ENCODE data around the gene KLHL18. TPM values are rescaled to one million over a fixed set of nuclear protein-coding genes. Genes with fewer than 3 reads are reported as not detected.
"Not testable (repeated sequence)": the region's sequence is repeated elsewhere in the genome, so short reads cannot be mapped to it uniquely, and the experiment has no call there.

Gene KLHL18
- total RNA-seq, 5 donors from 2014 or later (not counting 1 experiment from before 2014, with no cell fraction given), result 20.2 to 41.3 (median 25.7) TPM

- Histone ChIP-seq H3K4me3 (ENCODE audit: control insufficient read depth in 1 of 2, extremely low read depth in 1 of 2, low read length in 1 of 2) (peak overlapping the region; percentile 75 to 81), H3K9me3 (no peaks in the 10 kb centered on the region), H3K27ac (ENCODE audit: low read length) (peak overlapping the region; percentile 98), H3K36me3 (ENCODE audit: control insufficient read depth in 2 of 2, extremely low read depth in 1 of 2, insufficient read depth in 1 of 2, low read length in 1 of 2) (peaks cover 0 to 21% of the 10 kb centered on the region in 2 donors), H3K4me1 (ENCODE audit: control insufficient read depth in 1 of 2, extremely low read depth in 1 of 2, insufficient read depth in 2 of 2, low read length in 2 of 2) (peaks cover 9 to 38% of the 10 kb centered on the region in 2 experiments), H3K27me3 (replicated peaks in 1 of 2; ENCODE audit: control insufficient read depth in 2 of 2, extremely low read depth in 1 of 2, insufficient read depth in 2 of 2, low read length in 1 of 2) (no peaks in the 10 kb centered on the region)
- Mint-ChIP-seq H3K27me3 (no peaks in the 10 kb centered on the region), H3K27ac (peak overlapping the region; percentile 100), H3K9me3 (no peaks in the 10 kb centered on the region), H3K4me1 (peaks cover 44 to 58% (median 46%) of the 10 kb centered on the region in 3 donors), H3K4me3 (peak overlapping the region; percentile 95 to 99 (median 98)), H3K36me3 (peaks cover 12% of the 10 kb centered on the region)
- ChIA-PET POLR2A (interaction anchor here in 1 of 2 donors (0.7 kb wide), 1 partner anchor 31 kb away, joined by 9 read pairs; no protein-coding TSS in a partner anchor), CTCF (no interaction called here)
- peak in 4 of 35 experiments; percentile 1 to 25 (median 6) for DNase-seq
- no peak for ATAC-seq (replicated peaks in 1 of 4)
- WGBS (ENCODE audit: insufficient coverage), result 26% methylated on average over 5 of the region's 12 CpGs
Observed at GRCh38 chr3:47283591-47284364, 1.0 kb downstream of the KLHL18 start.

DNA sequence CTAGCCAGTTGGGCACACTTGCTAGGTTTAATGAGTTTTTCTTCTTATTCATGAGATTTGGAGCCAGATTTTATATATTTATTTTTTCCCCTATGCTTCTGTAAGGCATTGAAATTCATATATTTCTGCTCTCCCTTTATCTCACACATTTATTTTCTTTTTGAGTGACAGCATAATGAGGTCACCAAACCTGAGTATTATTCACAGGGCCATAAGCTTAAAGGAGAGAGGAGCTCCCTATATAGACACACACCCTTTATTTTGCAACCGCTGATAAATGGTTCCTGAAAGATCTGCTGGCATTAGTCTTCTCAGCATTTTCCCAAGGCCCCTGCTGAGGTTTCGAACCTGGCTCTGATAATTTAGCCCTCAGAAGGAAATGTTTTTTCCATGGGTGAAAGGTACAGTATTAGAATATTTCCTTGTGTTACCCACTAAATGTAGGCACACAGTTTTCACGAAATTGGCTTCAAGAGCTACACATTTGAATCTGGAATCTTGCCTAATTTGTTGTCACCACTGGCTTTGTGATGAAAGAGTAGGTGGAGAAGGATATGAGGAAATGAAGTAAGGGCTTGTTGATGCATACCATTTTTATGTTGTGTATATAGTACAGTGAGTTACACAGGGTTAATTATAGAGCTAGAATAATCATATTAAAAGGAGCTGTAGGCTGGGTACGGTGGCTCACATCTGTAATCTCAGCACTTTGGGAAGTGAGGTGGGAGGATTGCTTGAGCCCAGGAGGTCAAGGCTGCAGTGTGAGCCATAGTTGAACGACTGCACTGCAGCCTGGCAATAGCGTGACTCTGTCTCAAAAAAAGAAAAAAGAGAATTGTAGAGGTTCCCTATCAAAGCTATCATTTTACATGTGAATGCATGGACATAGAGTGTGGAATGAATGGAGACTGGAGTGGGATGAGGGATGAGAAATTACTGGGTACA, 6.5 kb downstream of the KLHL18 start:
- Mint-ChIP-seq H3K4me3 (no peak overlapping the region), H3K36me3 (peaks cover 39% of the 10 kb centered on the region), H3K27me3 (no peaks in the 10 kb centered on the region), H3K9me3 (no peaks in the 10 kb centered on the region), H3K27ac (no peak overlapping the region), H3K4me1 (peaks cover 40 to 48% (median 41%) of the 10 kb centered on the region in 3 donors)
- ChIA-PET CTCF (interaction anchor here in 1 of 2 donors (0.5 kb wide), 1 partner anchor 183 kb away, joined by 9 read pairs; no protein-coding TSS in a partner anchor), POLR2A (no interaction called here)
- H3K27me3 ChIP-seq (replicated peaks in 1 of 2; ENCODE audit: control insufficient read depth in 2 of 2, extremely low read depth in 1 of 2, insufficient read depth in 2 of 2, low read length in 1 of 2), result no peaks in the 10 kb centered on the region
- no peaks in the 10 kb centered on the region for H3K9me3 ChIP-seq
- H3K36me3 ChIP-seq (ENCODE audit: control insufficient read depth in 2 of 2, extremely low read depth in 1 of 2, insufficient read depth in 1 of 2, low read length in 1 of 2), result peaks cover 0 to 47% of the 10 kb centered on the region in 2 donors
- no peak overlapping the region for H3K4me3 ChIP-seq (ENCODE audit: control insufficient read depth in 1 of 2, extremely low read depth in 1 of 2, low read length in 1 of 2)
- no peak for ATAC-seq (replicated peaks in 1 of 4)
- no peak overlapping the region for H3K27ac ChIP-seq (ENCODE audit: low read length)
- 100% methylated on average over 2 of the region's 6 CpGs for WGBS (ENCODE audit: insufficient coverage)
- peaks cover under 1 to 15% of the 10 kb centered on the region in 2 experiments for H3K4me1 ChIP-seq (ENCODE audit: control insufficient read depth in 1 of 2, extremely low read depth in 1 of 2, insufficient read depth in 2 of 2, low read length in 2 of 2)
- DNase-seq, result no peak

DNA sequence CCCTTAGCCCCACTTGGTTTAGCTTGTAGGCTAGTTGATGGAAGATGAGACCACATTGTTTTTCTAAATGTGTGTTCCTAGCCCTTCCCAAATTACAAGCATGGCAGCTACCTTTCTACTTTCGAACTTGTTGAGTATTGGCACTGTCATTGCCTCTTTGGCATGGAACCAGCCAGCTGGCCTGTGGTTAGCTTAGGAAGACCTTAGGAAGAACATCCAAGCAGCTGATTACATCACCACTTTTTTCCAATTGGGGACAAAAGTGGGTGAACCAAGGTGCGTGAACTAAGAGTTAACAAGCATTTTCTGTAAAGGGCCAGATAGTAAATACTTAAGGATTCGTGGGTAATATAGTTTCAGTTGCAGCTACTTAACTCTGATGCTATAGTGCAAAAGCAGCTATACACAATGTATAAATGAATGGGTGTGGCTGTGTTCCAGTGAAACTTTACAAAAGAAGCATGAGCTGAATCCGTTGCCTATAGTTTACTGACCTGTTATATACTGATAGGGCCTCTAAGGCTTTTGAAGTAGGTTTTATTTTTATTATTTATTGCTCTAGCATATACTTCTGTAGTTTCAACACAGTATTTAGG, 8.5 kb downstream of the KLHL18 start:
- H3K27ac ChIP-seq (ENCODE audit: low read length), result no peak overlapping the region
- CTCF ChIA-PET, result no interaction called here
- peaks cover 0 to 40% of the 10 kb centered on the region in 2 donors for H3K36me3 ChIP-seq (ENCODE audit: control insufficient read depth in 2 of 2, extremely low read depth in 1 of 2, insufficient read depth in 1 of 2, low read length in 1 of 2)

GRCh38 chr3:47291754-47292420, 9.1 kb downstream of the KLHL18 start:
- H3K27me3 ChIP-seq (replicated peaks in 1 of 2; ENCODE audit: control insufficient read depth in 2 of 2, extremely low read depth in 1 of 2, insufficient read depth in 2 of 2, low read length in 1 of 2); H3K27ac Mint-ChIP-seq; H3K27me3 Mint-ChIP-seq; H3K27ac ChIP-seq (ENCODE audit: low read length); DNase-seq; H3K4me3 Mint-ChIP-seq; ATAC-seq (replicated peaks in 1 of 4); H3K9me3 ChIP-seq; H3K4me3 ChIP-seq (ENCODE audit: control insufficient read depth in 1 of 2, extremely low read depth in 1 of 2, low read length in 1 of 2); H3K9me3 Mint-ChIP-seq: not testable (repeated sequence)
- Mint-ChIP-seq H3K4me1 (peaks cover 40 to 48% (median 43%) of the 10 kb centered on the region in 3 donors), H3K36me3 (peaks cover 49% of the 10 kb centered on the region)
- Histone ChIP-seq H3K36me3 (ENCODE audit: control insufficient read depth in 2 of 2, extremely low read depth in 1 of 2, insufficient read depth in 1 of 2, low read length in 1 of 2) (peaks cover 0 to 37% of the 10 kb centered on the region in 2 donors), H3K4me1 (ENCODE audit: control insufficient read depth in 1 of 2, extremely low read depth in 1 of 2, insufficient read depth in 2 of 2, low read length in 2 of 2) (peaks cover 0 to 11% of the 10 kb centered on the region in 2 experiments)
- WGBS (ENCODE audit: insufficient coverage), result 100% methylated on average over 2 of the region's 9 CpGs
- ChIA-PET POLR2A (interaction anchor here in 1 of 2 donors (0.5 kb wide), 1 partner anchor 1454 kb away, joined by 3 read pairs; no protein-coding TSS in a partner anchor), CTCF (interaction anchor here in 1 of 2 donors (0.6 kb wide), 1 partner anchor 234 kb away, joined by 6 read pairs; no protein-coding TSS in a partner anchor)

More for the DNA sequence above, 8.5 kb downstream of the KLHL18 start:
- Mint-ChIP-seq H3K27ac (no peak overlapping the region), H3K9me3 (no peaks in the 10 kb centered on the region), H3K4me1 (peaks cover 40 to 44% (median 44%) of the 10 kb centered on the region in 3 donors), H3K36me3 (peaks cover 50% of the 10 kb centered on the region), H3K4me3 (no peak overlapping the region), H3K27me3 (no peaks in the 10 kb centered on the region)
- DNase-seq (no peak), ATAC-seq (replicated peaks in 1 of 4) (no peak)
- peaks cover 0 to 6% of the 10 kb centered on the region in 2 experiments for H3K4me1 ChIP-seq (ENCODE audit: control insufficient read depth in 1 of 2, extremely low read depth in 1 of 2, insufficient read depth in 2 of 2, low read length in 2 of 2)
- no peak overlapping the region for H3K4me3 ChIP-seq (ENCODE audit: control insufficient read depth in 1 of 2, extremely low read depth in 1 of 2, low read length in 1 of 2)
- no peaks in the 10 kb centered on the region for H3K27me3 ChIP-seq (replicated peaks in 1 of 2; ENCODE audit: control insufficient read depth in 2 of 2, extremely low read depth in 1 of 2, insufficient read depth in 2 of 2, low read length in 1 of 2)
- 90% methylated on average over 2 of the region's 4 CpGs for WGBS (ENCODE audit: insufficient coverage)
- POLR2A ChIA-PET, result interaction anchor here in 1 of 2 donors (0.5 to 1.0 kb wide), 3 partner anchors 9 to 1453 kb away, joined by 3 to 5 read pairs (median 3); no protein-coding TSS in a partner anchor
- H3K9me3 ChIP-seq, result no peaks in the 10 kb centered on the region

DNA sequence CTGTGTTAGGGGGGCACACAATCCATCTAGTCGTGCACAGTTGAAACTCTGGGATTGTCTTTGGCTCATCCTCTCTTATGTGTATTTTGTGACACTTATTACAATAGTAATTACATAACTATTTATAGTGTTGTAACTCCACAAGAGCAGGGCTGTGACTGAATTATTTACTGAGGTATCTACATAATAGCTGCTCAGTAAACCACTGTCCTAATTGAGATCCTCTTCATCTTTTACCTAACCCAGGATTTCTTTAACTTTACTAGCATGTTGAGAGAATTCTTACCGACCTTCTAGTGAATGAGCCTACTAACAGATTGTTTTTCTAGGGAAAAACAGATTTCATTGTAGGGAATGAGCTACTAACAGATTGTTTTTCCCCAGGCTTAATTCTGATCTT, 11.1 kb downstream of the KLHL18 start:
- Mint-ChIP-seq H3K4me3 (no peak overlapping the region), H3K36me3 (peaks cover 49% of the 10 kb centered on the region), H3K27me3 (no peaks in the 10 kb centered on the region), H3K4me1 (peaks cover 46 to 52% (median 47%) of the 10 kb centered on the region in 3 donors), H3K9me3 (no peaks in the 10 kb centered on the region), H3K27ac (peak overlapping the region in 1 of 2 donors; percentile 12)
- ATAC-seq (replicated peaks in 1 of 4), result no peak
- no peaks in the 10 kb centered on the region for H3K27me3 ChIP-seq (replicated peaks in 1 of 2; ENCODE audit: control insufficient read depth in 2 of 2, extremely low read depth in 1 of 2, insufficient read depth in 2 of 2, low read length in 1 of 2)
- CTCF ChIA-PET, result interaction anchor here in 1 of 2 donors (1.1 kb wide), 1 partner anchor 20 kb away, joined by 4 read pairs; no protein-coding TSS in a partner anchor
- POLR2A ChIA-PET, result interaction anchor here in 1 of 2 donors (0.6 kb wide), 1 partner anchor 132 kb away, joined by 4 read pairs; no protein-coding TSS in a partner anchor
- DNase-seq, result no peak
- no CpG with 5 or more reads among the region's 2 CpGs for WGBS (ENCODE audit: insufficient coverage)
- no peaks in the 10 kb centered on the region for H3K9me3 ChIP-seq
- no peak overlapping the region for H3K4me3 ChIP-seq (ENCODE audit: control insufficient read depth in 1 of 2, extremely low read depth in 1 of 2, low read length in 1 of 2)
- peaks cover 0 to 32% of the 10 kb centered on the region in 2 donors for H3K36me3 ChIP-seq (ENCODE audit: control insufficient read depth in 2 of 2, extremely low read depth in 1 of 2, insufficient read depth in 1 of 2, low read length in 1 of 2)
- peaks cover 0 to 14% of the 10 kb centered on the region in 2 experiments for H3K4me1 ChIP-seq (ENCODE audit: control insufficient read depth in 1 of 2, extremely low read depth in 1 of 2, insufficient read depth in 2 of 2, low read length in 2 of 2)
- no peak overlapping the region for H3K27ac ChIP-seq (ENCODE audit: low read length)
